Measurements from ENCODE around the gene TBKBP1.

Gene TBKBP1

DNA sequence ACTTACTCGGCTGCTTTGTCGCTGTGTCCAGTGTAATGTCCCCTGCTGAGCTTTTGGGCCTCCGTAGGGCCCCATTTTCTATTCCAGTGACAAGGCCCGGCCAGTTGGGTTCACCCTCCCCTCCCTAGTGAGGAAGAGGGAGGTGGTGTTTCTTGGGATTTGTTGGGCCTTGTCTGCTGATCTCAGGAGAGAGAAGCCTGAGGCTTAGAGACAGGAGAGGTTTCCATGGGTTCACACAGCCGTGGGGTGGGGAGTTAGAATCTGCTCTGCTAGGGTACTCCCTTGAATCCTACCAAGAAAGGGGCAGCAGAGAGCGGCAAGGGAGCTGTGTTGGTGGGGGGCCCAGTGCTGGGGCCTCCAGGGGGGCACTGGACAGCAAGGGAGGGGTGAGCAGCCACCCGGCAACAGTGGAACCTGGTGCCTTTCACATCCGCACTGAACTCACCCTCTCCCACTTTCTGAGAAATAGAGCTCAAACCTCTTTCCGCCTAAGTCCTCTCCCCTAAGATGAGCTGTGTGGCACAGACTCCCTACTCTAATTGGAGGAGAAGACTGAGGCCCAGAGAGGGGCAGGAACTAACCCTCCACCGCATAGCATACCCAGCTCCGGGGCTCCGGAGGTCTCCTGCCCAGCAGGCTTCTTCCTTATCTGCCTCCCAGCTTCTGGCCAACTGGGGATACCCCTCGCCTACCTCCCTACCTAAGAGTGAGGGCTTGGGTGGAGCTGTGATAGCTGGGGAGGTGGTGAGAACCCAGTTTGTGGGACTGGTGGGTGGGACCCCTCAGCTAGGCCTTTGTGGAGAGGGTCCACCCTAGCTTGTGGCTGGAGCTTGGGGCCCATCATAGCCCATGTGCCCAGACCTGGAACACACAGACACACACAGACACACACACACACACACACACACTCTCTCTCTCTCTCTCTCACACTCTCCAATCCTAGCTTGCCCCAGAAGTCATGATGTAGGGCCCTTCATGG lies 6.8 kb downstream of the TBKBP1 start:
- peak overlapping the region in 1 of 3 experiments; percentile 4 for H3K4me3 Mint-ChIP-seq
- H3K36me3 Mint-ChIP-seq (ENCODE audit: low read depth), result peaks cover 32% of the 10 kb centered on the region
- H3K27me3 Mint-ChIP-seq (ENCODE audit: low read depth), result no peaks in the 10 kb centered on the region
- no peaks in the 10 kb centered on the region for H3K9me3 Mint-ChIP-seq
- peak overlapping the region in 1 of 3 experiments; percentile 60 for H3K27ac Mint-ChIP-seq
- TF ChIP-seq, protein P1, sequence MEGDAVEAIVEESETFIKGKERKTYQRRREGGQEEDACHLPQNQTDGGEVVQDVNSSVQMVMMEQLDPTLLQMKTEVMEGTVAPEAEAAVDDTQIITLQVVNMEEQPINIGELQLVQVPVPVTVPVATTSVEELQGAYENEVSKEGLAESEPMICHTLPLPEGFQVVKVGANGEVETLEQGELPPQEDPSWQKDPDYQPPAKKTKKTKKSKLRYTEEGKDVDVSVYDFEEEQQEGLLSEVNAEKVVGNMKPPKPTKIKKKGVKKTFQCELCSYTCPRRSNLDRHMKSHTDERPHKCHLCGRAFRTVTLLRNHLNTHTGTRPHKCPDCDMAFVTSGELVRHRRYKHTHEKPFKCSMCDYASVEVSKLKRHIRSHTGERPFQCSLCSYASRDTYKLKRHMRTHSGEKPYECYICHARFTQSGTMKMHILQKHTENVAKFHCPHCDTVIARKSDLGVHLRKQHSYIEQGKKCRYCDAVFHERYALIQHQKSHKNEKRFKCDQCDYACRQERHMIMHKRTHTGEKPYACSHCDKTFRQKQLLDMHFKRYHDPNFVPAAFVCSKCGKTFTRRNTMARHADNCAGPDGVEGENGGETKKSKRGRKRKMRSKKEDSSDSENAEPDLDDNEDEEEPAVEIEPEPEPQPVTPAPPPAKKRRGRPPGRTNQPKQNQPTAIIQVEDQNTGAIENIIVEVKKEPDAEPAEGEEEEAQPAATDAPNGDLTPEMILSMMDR (IDR thresholded peaks at IDR 0.05; ENCODE audit: unreplicated experiment in 3 of 3), result no peak
- H3K4me1 Mint-ChIP-seq, result peaks cover 36% of the 10 kb centered on the region

DNA sequence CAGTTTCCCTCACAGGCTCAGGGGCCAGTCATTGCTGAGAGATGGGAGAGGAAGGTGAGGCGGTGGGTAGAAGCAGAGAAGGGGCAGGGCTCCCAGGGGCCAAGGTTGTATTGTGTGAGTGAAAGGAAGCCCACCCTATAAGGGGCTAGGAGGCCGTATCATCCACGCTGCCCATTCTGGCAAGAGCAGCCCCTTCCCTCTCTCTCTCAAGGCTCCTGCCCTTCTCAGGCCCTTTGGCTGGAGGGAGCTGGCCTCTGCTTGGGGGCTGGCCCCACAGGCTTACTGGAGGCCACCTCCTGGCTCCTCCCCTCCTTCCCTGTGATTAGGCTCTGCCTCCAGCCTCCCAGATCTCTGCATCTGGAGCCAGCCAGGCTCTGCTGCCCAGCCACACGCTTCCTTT lies 7.6 kb downstream of the TBKBP1 start:
- Mint-ChIP-seq H3K36me3 (ENCODE audit: low read depth) (peaks cover 34% of the 10 kb centered on the region), H3K27ac (peak overlapping the region in 2 of 3 experiments; percentile 9 to 60), H3K4me3 (peak overlapping the region in 1 of 3 experiments; percentile 4), H3K27me3 (ENCODE audit: low read depth) (peaks cover 4% of the 10 kb centered on the region), H3K9me3 (no peaks in the 10 kb centered on the region), H3K4me1 (peaks cover 45% of the 10 kb centered on the region)
- TF ChIP-seq, protein P1 (IDR thresholded peaks at IDR 0.05; ENCODE audit: unreplicated experiment in 3 of 3), result no peak

DNA sequence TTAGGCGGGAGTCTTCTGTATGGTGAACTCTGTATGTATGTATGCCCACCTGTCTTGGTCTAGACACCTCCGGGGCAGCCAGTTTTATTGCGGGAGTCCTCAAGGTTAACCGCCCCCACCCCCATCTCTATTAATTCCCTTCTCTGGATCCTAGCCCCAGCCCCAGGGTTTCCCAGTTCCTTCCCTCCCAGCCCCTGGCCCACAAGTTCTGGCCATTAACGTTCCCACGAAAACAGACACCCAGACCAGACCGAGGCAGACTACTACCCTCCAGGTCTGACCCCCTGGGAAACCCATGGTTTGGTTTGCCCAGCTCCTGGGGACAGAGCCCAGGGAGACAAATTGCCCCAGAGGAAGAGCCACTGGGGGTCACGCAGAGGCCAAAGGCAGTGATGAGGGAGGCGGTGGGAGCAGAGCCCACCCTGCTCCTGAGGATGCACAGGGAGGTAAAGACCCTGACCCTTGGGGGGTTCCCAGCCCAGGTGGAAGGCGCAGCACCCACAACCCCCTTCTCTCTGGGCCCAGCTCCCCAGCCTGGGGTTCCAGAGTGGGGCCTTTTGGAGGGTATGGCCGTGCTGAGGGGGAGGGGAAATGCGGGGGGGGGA lies 8.5 kb downstream of the TBKBP1 start:
- Mint-ChIP-seq H3K27ac (no peak overlapping the region), H3K27me3 (ENCODE audit: low read depth) (peaks cover 4% of the 10 kb centered on the region), H3K36me3 (ENCODE audit: low read depth) (peaks cover 33% of the 10 kb centered on the region), H3K9me3 (no peaks in the 10 kb centered on the region), H3K4me1 (peaks cover 47% of the 10 kb centered on the region), H3K4me3 (no peak overlapping the region)
- TF ChIP-seq, protein P1 (IDR thresholded peaks at IDR 0.05; ENCODE audit: unreplicated experiment in 3 of 3), result no peak

DNA sequence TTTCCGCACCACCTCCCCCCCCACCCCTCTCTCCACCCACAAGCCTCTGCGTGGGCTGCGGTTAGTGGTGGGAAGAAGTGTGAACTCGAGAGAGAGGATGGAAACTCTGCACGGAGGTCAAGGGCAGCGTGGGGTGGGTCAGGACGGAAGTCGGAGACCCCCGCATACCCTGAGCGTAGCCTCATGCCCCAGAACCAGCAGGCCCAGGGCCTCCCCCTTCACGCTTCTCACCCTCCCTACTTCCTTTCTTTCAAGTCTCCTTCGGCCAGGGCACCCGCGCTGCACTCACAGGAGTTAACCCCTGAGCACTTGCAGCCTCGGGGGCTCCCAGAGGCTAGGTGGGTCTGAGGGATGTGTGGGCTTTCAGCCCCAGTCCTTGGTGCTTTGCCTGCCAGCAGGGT lies 9.2 kb downstream of the TBKBP1 start:
- Mint-ChIP-seq H3K9me3 (no peaks in the 10 kb centered on the region), H3K36me3 (ENCODE audit: low read depth) (peaks cover 33% of the 10 kb centered on the region), H3K27me3 (ENCODE audit: low read depth) (peaks cover 4% of the 10 kb centered on the region), H3K27ac (no peak overlapping the region), H3K4me3 (no peak overlapping the region), H3K4me1 (peaks cover 49% of the 10 kb centered on the region)
- TF ChIP-seq, protein P1 (IDR thresholded peaks at IDR 0.05; ENCODE audit: unreplicated experiment in 3 of 3), result no peak

DNA sequence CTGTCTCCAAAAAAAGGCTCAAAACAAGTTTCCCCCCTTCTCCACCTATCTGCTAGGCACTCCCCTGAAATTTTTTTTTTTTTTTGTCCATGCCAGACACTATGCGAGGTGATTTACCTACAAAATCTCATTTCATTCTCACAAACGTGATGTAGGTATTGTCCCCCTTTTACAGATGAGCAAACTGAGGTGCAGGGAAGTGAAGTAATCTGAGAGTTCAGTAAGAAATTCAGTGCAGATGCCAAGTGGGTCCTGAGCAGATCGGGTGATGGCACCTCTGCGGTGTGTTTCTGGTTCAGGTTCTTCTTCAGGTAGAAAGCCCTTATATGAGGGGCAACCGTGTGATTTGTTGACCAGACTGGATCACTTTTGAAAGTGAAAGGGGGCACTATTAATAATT lies 9.7 kb downstream of the TBKBP1 start:
- TF ChIP-seq, protein P1 (IDR thresholded peaks at IDR 0.05; ENCODE audit: unreplicated experiment in 3 of 3), result no peak

More for the DNA sequence above, 9.7 kb downstream of the TBKBP1 start:
- Mint-ChIP-seq H3K27ac (no peak overlapping the region), H3K27me3 (ENCODE audit: low read depth) (peaks cover 4% of the 10 kb centered on the region), H3K36me3 (ENCODE audit: low read depth) (peaks cover 32% of the 10 kb centered on the region), H3K4me3 (no peak overlapping the region), H3K4me1 (peaks cover 48% of the 10 kb centered on the region), H3K9me3 (no peaks in the 10 kb centered on the region)

Data from nephron (organoid).